T-helper 2 cell (primary cell): ENCODE results near the gene OPCML.

ENCODE experiments used
- DNase-seq, 5 experiments: peaks; one replicate each; pipeline versions ENCODE4 v3.0.0 to v3.0.0-alpha.2; 2012 to 2022

The OPCML gene

GRCh38 chr11:133118563-133119268 lies 413.6 kb downstream of the OPCML start:
- no peak for DNase-seq

GRCh38 chr11:133115099-133115498 lies 417.2 kb downstream of the OPCML start:
- DNase-seq: no peak

GRCh38 chr11:133107763-133108162 lies 424.5 kb downstream of the OPCML start:
- DNase-seq: no peak

GRCh38 chr11:133107136-133107535 lies 425.2 kb downstream of the OPCML start:
- no peak for DNase-seq

- no peak for DNase-seq
These were observed 425.9 kb downstream of the OPCML start for GRCh38 chr11:133106417-133106816.

GRCh38 chr11:133104009-133104744 lies 428.1 kb downstream of the OPCML start:
- no peak for DNase-seq

- no peak for DNase-seq
These were observed 435.3 kb downstream of the OPCML start for GRCh38 chr11:133096981-133097380.

- no peak for DNase-seq
These were observed 445.8 kb downstream of the OPCML start for GRCh38 chr11:133086518-133086917.

GRCh38 chr11:133082841-133083488 lies 449.3 kb downstream of the OPCML start:
- DNase-seq: peak in 3 of 5 experiments; percentile 32 to 91 (median 36)

- DNase-seq: peak in 2 of 5 experiments; percentile 19 to 20
These were observed 449.9 kb downstream of the OPCML start for GRCh38 chr11:133082453-133082781.

- no peak for DNase-seq
These were observed 450.4 kb downstream of the OPCML start for GRCh38 chr11:133081730-133082452.

GRCh38 chr11:133081020-133081419 lies 451.3 kb downstream of the OPCML start:
- no peak for DNase-seq

GRCh38 chr11:133078591-133079404 lies 453.5 kb downstream of the OPCML start:
- DNase-seq: peak in 1 of 5 experiments; percentile 39

- DNase-seq: no peak
These were observed 454.3 kb downstream of the OPCML start for GRCh38 chr11:133078012-133078411.

GRCh38 chr11:133075351-133075750 lies 456.9 kb downstream of the OPCML start:
- no peak for DNase-seq

- no peak for DNase-seq
These were observed 459.3 kb downstream of the OPCML start for GRCh38 chr11:133072858-133073582.

- DNase-seq: no peak
These were observed 459.9 kb downstream of the OPCML start for GRCh38 chr11:133072378-133072777.

GRCh38 chr11:133070791-133071190 lies 461.5 kb downstream of the OPCML start:
- DNase-seq: no peak

GRCh38 chr11:133070021-133070713 lies 462.1 kb downstream of the OPCML start:
- DNase-seq: no peak

GRCh38 chr11:133065847-133066485 lies 466.3 kb downstream of the OPCML start:
- no peak for DNase-seq
